KOPT-K1 (cell line): Measurements from ENCODE around the gene CTSF.

Experiments used
- H3K27ac ChIP-seq: fragments of 200-600 bp; sonication (generic); 2 replicates; pipeline ENCODE4 v1.5.1; 2016; ENCODE audit warnings: antibody characterized with exemption, mild to moderate bottlenecking, low read depth, low read length; ENCODE audit not compliant: poor library complexity, severe bottlenecking
- H3K36me3 ChIP-seq: fragments of 200-600 bp; sonication (generic); 2 replicates; pipeline ENCODE4 v1.5.1; 2017; ENCODE audit warnings: antibody characterized with exemption, mild to moderate bottlenecking, low read length, moderate library complexity; ENCODE audit not compliant: insufficient read depth
- H3K9me3 ChIP-seq: fragments of 200-600 bp; sonication (generic); 2 replicates; pipeline ENCODE4 v1.5.1; 2017; ENCODE audit warnings: antibody characterized with exemption, low read length, mild to moderate bottlenecking; ENCODE audit not compliant: insufficient read depth, poor library complexity, severe bottlenecking

Gene CTSF

DNA sequence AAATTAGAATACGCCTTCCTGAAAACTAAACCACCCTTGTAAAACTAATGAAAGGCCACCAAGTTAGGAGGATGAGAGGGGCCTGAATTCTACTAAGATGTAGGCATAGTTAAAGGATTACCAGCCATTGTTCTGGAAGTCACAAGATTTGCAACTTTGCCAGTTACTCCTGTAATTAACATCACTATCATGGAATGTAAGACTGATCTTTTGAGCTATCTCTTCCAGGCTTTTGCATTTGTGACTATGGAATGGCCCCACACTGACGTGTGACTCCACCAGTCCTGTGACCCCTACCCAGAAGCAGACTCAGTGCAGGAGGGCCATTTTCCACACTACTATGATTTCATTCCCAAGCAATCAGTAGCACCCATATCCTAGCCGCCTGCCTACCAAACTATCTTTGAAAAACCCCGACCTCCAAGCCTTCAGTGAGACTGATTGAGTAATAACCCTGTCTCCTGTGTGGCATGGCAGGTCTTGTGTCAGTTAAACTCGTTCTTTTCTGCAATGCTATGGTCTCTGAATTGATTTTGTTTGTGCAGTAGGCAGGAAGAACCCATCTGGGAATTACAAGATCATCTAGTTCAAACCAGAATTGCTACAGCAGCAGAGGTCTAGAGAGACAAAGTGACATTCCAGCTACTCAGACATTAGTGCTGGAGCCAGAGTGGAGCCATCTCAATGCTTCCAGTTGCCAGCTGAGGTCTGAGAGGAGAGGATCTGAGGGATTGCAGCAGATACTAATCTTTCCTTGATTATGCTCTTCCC lies 1.9 kb upstream of the CTSF start:
- Histone ChIP-seq H3K27ac (no peak overlapping the region), H3K36me3 (no peaks in the 10 kb centered on the region), H3K9me3 (no peaks in the 10 kb centered on the region)

GRCh38 chr11:66569076-66569475 lies 670 bp upstream of the CTSF start:
- Histone ChIP-seq H3K27ac (no peak overlapping the region), H3K36me3 (no peaks in the 10 kb centered on the region), H3K9me3 (no peaks in the 10 kb centered on the region)

GRCh38 chr11:66567787-66568123 lies 651 bp downstream of the CTSF start:
- no peak overlapping the region for H3K27ac ChIP-seq
- H3K9me3 ChIP-seq, result no peaks in the 10 kb centered on the region
- H3K36me3 ChIP-seq, result no peaks in the 10 kb centered on the region

GRCh38 chr11:66566221-66566620 lies 2.2 kb downstream of the CTSF start:
- no peaks in the 10 kb centered on the region for H3K36me3 ChIP-seq
- no peak overlapping the region for H3K27ac ChIP-seq
- no peaks in the 10 kb centered on the region for H3K9me3 ChIP-seq

DNA sequence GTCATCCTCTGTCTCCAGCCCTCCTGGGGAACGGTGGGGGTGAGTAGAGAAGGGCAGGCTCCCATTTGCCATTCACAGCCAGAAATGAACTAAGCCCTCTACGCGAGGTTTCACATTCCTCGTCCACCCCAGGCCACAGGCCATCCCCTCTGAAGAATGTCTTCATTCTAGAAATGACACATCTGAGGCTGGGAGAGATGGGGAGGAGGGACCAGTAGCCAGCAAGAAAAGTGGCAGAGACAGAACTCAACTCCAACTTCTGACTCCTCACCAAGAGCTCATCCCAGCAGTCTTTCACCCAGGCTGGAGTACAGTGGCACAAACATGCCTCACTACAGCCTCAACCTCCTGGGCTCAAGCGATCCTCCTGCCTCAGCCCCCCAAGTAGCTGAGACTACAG lies 3.4 kb downstream of the CTSF start:
- Histone ChIP-seq H3K27ac (no peak overlapping the region), H3K9me3 (no peaks in the 10 kb centered on the region), H3K36me3 (no peaks in the 10 kb centered on the region)

DNA sequence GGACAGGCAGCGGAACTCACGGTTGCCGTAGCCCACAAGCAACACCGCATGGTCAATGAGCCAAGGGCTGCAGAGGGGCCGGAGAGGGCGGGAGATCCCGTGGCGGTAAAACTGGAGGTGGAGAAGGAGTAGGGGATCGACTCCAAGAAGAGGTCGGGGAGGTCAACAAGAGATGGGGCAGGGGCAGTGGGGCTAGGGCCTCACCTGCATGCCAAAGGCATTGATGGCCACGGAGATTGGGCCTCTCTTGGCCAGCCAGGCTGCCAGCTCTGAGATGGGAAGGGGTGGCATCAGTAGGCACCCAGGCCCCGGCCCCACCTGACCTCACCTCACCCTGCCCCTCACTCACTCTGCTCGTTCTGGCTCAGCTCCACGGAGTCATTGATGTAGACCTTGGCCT lies 3.9 kb downstream of the CTSF start:
- no peak overlapping the region for H3K27ac ChIP-seq
- H3K9me3 ChIP-seq, result no peaks in the 10 kb centered on the region
- H3K36me3 ChIP-seq, result no peaks in the 10 kb centered on the region

DNA sequence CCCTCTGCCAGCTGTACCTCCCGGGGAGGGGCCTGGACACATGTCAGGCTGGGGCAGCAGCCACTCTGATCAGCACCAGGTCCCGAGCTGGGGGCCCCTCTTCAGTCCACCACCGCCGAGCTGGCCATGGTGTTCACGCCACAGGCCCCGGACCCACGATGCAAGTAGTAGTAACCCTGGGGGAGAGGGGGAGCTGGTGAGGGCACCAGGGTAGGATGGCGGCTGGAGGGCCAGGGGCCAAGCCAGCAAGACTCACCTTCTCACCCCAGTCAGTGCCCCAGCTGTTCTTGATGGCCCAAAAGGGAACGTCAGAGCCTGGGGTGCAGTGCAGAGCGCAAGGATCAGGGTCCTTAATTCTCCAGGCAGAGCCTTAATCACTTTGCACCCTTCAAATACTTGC lies 4.6 kb downstream of the CTSF start:
- no peaks in the 10 kb centered on the region for H3K36me3 ChIP-seq
- no peak overlapping the region for H3K27ac ChIP-seq
- H3K9me3 ChIP-seq, result no peaks in the 10 kb centered on the region

DNA sequence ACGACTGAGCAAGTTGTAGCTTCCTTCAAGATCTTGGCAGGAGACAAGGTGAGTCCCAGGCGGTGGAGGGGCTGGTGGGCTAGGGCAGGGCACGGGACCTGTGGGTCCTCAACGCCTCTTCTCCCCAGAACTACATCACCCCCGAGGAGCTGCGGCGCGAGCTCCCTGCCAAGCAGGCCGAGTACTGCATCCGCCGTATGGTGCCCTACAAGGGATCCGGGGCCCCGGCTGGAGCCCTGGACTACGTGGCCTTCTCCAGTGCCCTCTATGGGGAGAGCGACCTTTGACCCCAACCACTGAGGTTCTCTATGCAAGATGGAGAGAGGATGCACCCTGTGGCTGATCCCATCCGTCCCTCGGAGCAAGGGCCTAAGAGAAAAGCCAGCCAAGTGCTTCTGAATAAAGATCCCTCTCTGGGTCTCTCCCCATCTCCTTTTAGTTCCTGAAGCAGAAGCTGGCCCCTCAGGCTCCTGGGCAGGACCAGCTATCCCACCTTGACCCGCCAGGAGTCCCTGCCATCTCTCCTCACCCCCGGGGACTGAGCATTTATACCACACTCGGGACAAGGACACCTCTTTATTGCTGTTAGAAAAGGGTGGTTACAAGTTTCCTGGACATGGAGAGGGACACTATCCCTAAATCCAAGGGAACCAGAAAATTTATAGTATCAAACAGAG lies 5.4 kb downstream of the CTSF start:
- no peaks in the 10 kb centered on the region for H3K36me3 ChIP-seq
- H3K27ac ChIP-seq, result no peak overlapping the region
- no peaks in the 10 kb centered on the region for H3K9me3 ChIP-seq

DNA sequence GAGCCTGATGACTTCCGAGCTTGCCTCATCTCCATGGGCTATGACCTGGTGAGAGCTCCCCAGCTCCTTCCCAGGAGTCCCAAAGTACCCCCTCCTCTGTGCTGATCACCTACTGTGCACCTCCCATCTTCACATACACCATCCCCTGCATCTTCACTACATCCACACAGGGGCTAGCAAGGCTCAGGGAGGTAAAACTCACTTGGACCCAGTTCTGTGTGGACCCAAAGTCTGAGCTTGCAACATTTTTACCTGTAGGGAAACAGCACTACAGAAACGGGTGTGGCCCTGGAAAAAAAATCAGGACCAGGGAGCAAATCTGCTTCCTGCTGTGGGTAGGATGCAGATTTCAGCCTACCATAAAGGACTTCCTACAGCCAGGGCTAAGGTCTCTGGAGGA lies 6.1 kb downstream of the CTSF start:
- Histone ChIP-seq H3K27ac (no peak overlapping the region), H3K36me3 (no peaks in the 10 kb centered on the region), H3K9me3 (no peaks in the 10 kb centered on the region)

GRCh38 chr11:66561975-66562248 lies 6.5 kb downstream of the CTSF start:
- Histone ChIP-seq H3K27ac (no peak overlapping the region), H3K36me3 (no peaks in the 10 kb centered on the region), H3K9me3 (no peaks in the 10 kb centered on the region)

GRCh38 chr11:66561178-66561974 lies 7.0 kb downstream of the CTSF start:
- Histone ChIP-seq H3K27ac (no peak overlapping the region), H3K9me3 (no peaks in the 10 kb centered on the region), H3K36me3 (no peaks in the 10 kb centered on the region)

DNA sequence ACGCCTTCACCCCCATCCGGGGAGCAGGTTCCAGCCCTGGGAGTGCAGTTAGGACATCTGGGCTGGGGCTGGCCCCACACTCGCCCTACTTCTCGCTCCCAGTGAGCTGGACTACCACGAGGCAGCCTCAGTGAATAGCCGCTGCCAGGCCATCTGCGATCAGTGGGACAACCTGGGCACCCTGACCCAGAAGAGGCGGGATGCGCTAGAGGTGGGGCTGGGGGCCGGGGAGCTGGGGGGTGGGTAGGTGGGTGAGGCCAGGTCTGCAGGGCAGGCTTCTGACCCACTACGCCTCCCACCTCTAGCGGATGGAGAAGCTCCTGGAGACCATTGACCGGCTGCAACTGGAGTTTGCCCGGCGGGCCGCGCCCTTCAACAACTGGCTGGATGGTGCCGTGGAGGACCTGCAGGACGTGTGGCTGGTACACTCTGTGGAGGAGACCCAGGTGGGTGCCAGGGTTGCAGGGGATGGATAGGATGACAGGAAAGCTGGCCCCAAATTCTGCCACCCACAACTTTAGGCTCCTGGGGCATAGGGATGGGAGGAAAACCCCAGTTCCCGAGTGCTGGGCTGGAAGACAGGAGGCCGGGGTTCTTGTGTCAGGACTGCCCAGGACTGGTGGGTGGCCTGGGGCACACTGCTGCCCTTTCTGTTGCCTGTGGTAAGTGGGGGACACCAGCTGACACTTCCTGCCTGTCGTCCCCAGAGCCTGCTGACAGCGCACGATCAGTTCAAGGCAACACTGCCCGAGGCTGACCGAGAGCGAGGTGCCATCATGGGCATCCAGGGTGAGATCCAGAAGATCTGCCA lies 8.3 kb downstream of the CTSF start:
- no peak overlapping the region for H3K27ac ChIP-seq
- H3K36me3 ChIP-seq, result no peaks in the 10 kb centered on the region
- no peaks in the 10 kb centered on the region for H3K9me3 ChIP-seq

- Histone ChIP-seq H3K36me3 (no peaks in the 10 kb centered on the region), H3K27ac (no peak overlapping the region), H3K9me3 (no peaks in the 10 kb centered on the region)
Measured at GRCh38 chr11:66559142-66559865, 9.1 kb downstream of the CTSF start.

- H3K27ac ChIP-seq, result no peak overlapping the region
- H3K9me3 ChIP-seq, result no peaks in the 10 kb centered on the region
- no peaks in the 10 kb centered on the region for H3K36me3 ChIP-seq
Measured at GRCh38 chr11:66557733-66558326, 10.6 kb downstream of the CTSF start.
